DOHH2 (cell line): ENCODE data around the gene UNC5C.

Source experiments
- H3F3A ChIP-seq: fragments of 200-600 bp; sonication (generic), shearing (Covaris generic); 2 replicates; pipeline ENCODE4 v1.6.0; 2016; ENCODE audit warnings: antibody characterized with exemption, mild to moderate bottlenecking; ENCODE audit not compliant: control insufficient read depth, insufficient read depth
- H3K27ac ChIP-seq: fragments of 200-600 bp; sonication (generic); 2 replicates; pipeline ENCODE4 v1.5.1; 2014; ENCODE audit warnings: low read depth, mild to moderate bottlenecking, low read length, moderate library complexity
- H3K27me3 ChIP-seq: fragments of 200-600 bp; sonication (generic); 2 replicates; pipeline ENCODE4 v1.6.1; 2014; ENCODE audit warnings: mild to moderate bottlenecking, low read length, mixed read lengths; ENCODE audit not compliant: control insufficient read depth
- H3K36me3 ChIP-seq: fragments of 200-600 bp; sonication (generic); 2 replicates; pipeline ENCODE4 v1.6.1; 2014; ENCODE audit warnings: mild to moderate bottlenecking, low read length, moderate library complexity, mixed read lengths; ENCODE audit not compliant: control insufficient read depth
- H3K4me1 ChIP-seq: fragments of 200-600 bp; sonication (generic); 2 replicates; pipeline ENCODE4 v1.6.1; 2014; ENCODE audit warnings: mild to moderate bottlenecking, low read length, mixed read lengths; ENCODE audit not compliant: control insufficient read depth
- H3K4me2 ChIP-seq: fragments of 200-600 bp; sonication (generic); 2 replicates; pipeline ENCODE4 v1.6.0; 2014; ENCODE audit warnings: mild to moderate bottlenecking, low read length, moderate library complexity
- H3K4me3 ChIP-seq: fragments of 200-600 bp; sonication (generic); 2 replicates; pipeline ENCODE4 v1.5.1; 2014; ENCODE audit warnings: mild to moderate bottlenecking, low read length, mixed read lengths
- H3K79me2 ChIP-seq: fragments of 200-600 bp; sonication (generic); 2 replicates; pipeline ENCODE4 v1.6.1; 2014; ENCODE audit warnings: mild to moderate bottlenecking, low read length, mixed read lengths; ENCODE audit not compliant: control insufficient read depth
- H3K9me2 ChIP-seq: fragments of 200-600 bp; sonication (generic); replicated peaks from 2 replicates; pipeline ENCODE4 v1.6.1; 2014; ENCODE audit warnings: mild to moderate bottlenecking, low read length, mixed read lengths; ENCODE audit not compliant: control insufficient read depth
- H3K9me3 ChIP-seq: fragments of 200-600 bp; sonication (generic); 2 replicates; pipeline ENCODE4 v1.6.1; 2014; ENCODE audit warnings: antibody characterized with exemption, low read length, mixed read lengths; ENCODE audit not compliant: control insufficient read depth, insufficient read depth
- H4K20me1 ChIP-seq: fragments of 200-600 bp; sonication (generic); 2 replicates; pipeline ENCODE4 v1.6.0; 2014; ENCODE audit warnings: low read depth, mild to moderate bottlenecking, antibody characterized with exemption, low read length, moderate library complexity; ENCODE audit not compliant: control insufficient read depth, insufficient read depth
- EZH2phosphoT487 ChIP-seq: fragments of 200-600 bp; sonication (generic); IDR thresholded peaks from 2 replicates; pipeline ENCODE4 v1.6.1; 2017; ENCODE audit warnings: borderline replicate concordance, mild to moderate bottlenecking, antibody characterized with exemption, low read length, moderate library complexity, mixed read lengths
- TF ChIP-seq, protein P1 (sequence below): fragments of 200-600 bp; sonication (generic); IDR thresholded peaks from one replicate; pipeline ENCODE4 v1.5.1; 2014; ENCODE audit warnings: antibody characterized with exemption, mild to moderate bottlenecking, low read depth, low read length; ENCODE audit not compliant: poor library complexity, severe bottlenecking

UNC5C gene

DNA sequence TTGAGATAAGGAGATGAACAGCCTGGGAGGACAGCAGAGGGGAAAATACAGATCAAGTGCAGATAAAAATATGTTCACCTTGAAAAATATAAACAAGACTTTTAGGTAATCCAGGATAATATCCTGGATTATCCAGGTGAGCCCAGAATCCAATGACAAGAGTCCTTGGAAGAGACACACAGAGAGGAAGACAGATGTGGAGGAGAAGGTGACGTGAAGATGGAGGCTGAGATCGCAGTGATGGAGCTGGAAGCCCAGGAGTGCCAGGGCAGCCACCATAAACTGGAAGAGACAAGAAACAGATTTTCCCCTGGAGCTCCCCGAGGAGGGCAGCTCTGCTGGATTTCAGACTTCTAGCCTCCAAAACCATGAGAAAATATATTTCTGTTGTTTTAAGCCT is 230.7 kb downstream of the UNC5C start:
- Histone ChIP-seq H3K36me3 (no peaks in the 10 kb centered on the region), H4K20me1 (no peaks in the 10 kb centered on the region), H3K4me3 (no peak overlapping the region), H3K27ac (no peak overlapping the region), H3K4me2 (no peak overlapping the region), H3K79me2 (no peaks in the 10 kb centered on the region), H3K9me2 (no peaks in the 10 kb centered on the region), H3K4me1 (no peaks in the 10 kb centered on the region), H3F3A (no peaks in the 10 kb centered on the region), H3K9me3 (no peaks in the 10 kb centered on the region), H3K27me3 (no peaks in the 10 kb centered on the region)
- no peak for TF ChIP-seq EZH2phosphoT487
- TF ChIP-seq, protein P1, sequence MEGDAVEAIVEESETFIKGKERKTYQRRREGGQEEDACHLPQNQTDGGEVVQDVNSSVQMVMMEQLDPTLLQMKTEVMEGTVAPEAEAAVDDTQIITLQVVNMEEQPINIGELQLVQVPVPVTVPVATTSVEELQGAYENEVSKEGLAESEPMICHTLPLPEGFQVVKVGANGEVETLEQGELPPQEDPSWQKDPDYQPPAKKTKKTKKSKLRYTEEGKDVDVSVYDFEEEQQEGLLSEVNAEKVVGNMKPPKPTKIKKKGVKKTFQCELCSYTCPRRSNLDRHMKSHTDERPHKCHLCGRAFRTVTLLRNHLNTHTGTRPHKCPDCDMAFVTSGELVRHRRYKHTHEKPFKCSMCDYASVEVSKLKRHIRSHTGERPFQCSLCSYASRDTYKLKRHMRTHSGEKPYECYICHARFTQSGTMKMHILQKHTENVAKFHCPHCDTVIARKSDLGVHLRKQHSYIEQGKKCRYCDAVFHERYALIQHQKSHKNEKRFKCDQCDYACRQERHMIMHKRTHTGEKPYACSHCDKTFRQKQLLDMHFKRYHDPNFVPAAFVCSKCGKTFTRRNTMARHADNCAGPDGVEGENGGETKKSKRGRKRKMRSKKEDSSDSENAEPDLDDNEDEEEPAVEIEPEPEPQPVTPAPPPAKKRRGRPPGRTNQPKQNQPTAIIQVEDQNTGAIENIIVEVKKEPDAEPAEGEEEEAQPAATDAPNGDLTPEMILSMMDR, result no peak

DNA sequence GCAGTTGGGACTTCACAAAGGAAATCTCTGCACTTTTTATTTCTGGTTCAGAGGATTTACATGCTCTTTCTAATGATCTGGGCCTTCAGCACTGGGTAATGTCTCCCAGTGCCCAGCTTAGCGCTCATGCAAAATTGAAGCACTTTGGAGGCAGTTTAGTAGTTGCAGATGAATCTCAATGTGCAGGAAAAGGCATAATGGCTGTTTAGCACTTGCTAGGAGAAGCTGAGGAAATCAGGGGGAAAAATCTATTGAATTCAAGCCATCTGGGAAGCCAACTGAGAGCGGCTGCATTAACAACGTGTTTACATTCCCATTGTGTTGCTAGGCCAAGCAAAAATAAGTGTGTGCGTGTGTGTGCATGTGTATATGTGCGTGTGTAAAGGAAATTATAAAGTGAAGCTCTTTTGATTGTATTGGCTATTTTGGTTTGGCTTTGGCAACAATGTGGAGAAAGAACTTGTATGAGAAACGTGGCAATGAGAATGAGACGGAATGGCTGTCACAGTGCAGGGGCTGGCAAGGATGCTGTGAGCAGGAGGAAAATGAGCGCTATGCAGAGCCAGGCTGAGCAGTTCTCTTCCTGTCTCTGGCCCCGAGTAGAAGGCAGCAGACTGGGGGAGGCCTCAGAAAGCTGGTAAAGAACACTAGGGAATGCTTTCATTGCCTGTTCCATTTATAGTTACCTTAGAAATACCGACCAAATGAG is 231.5 kb downstream of the UNC5C start:
- Histone ChIP-seq H3K27me3 (no peaks in the 10 kb centered on the region), H3F3A (no peaks in the 10 kb centered on the region), H3K9me3 (no peaks in the 10 kb centered on the region), H3K4me2 (no peak overlapping the region), H3K4me3 (no peak overlapping the region), H3K9me2 (no peaks in the 10 kb centered on the region), H4K20me1 (no peaks in the 10 kb centered on the region), H3K27ac (no peak overlapping the region), H3K4me1 (no peaks in the 10 kb centered on the region), H3K79me2 (no peaks in the 10 kb centered on the region), H3K36me3 (no peaks in the 10 kb centered on the region)
- no peak for TF ChIP-seq EZH2phosphoT487
- TF ChIP-seq, protein P1, result no peak

DNA sequence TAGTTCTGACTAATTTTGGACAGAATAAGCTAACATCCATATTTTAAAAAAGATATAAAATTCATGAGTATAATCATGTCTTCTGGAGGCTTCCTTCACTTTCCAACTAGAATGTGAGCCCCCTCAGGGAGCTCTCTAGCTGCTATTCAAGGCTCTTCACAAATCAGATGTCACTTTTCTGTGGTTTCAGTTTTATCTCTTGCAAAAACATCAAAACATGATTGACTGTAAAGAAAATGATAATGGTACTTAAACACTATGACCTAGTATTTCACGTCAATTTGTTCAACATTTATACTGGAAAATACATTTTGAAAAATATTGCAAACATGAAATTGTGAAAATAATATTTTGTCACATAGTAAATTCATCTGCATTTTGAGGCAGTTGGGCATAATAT is 234.2 kb downstream of the UNC5C start:
- TF ChIP-seq EZH2phosphoT487, result no peak
- TF ChIP-seq, protein P1, result no peak
- no peaks in the 10 kb centered on the region for H3K4me1 ChIP-seq

More for the DNA sequence above, 234.2 kb downstream of the UNC5C start:
- Histone ChIP-seq H3F3A (no peaks in the 10 kb centered on the region), H3K9me3 (no peaks in the 10 kb centered on the region), H3K79me2 (no peaks in the 10 kb centered on the region), H4K20me1 (no peaks in the 10 kb centered on the region), H3K4me2 (no peak overlapping the region), H3K4me3 (no peak overlapping the region), H3K27me3 (no peaks in the 10 kb centered on the region), H3K27ac (no peak overlapping the region), H3K36me3 (no peaks in the 10 kb centered on the region), H3K9me2 (no peaks in the 10 kb centered on the region)
